PC-3 (cell line): Measurements from ENCODE around the gene NRG3. TPM values are rescaled to one million over a fixed set of nuclear protein-coding genes. Genes with fewer than 3 reads are reported as not detected.

Experiments used
- ATAC-seq: fragments of 200-7000 bp; cut with Tn5 transposase; 2 replicates; pipeline ENCODE4 v1.9.1; 2020; ENCODE audit warnings: mild to moderate bottlenecking, moderate library complexity
- BruUV-seq: library from RNA; stranded (reverse); fragments of 400-500 nt; replicated peaks from 2 replicates; lab custom pipeline; 2021; lab: Mats Ljungman, UMichigan
- CTCF ChIA-PET: fragments of 300-600 bp; sonication (Branson Sonifier 250); formaldehyde crosslinking; loops from one replicate; lab custom pipeline; 2022; ENCODE audit warnings: antibody characterized with exemption; lab: Charles Lee
- POLR2A ChIA-PET: fragments of 300-600 bp; sonication (Branson Sonifier 250); formaldehyde crosslinking; loops from one replicate; lab custom pipeline; 2022; ENCODE audit warnings: antibody characterized with exemption; ENCODE audit not compliant: unreplicated experiment; lab: Charles Lee
- DNase-seq: peaks from one replicate; pipeline ENCODE4 v3.0.0-alpha.2; 2015
- H2AFZ ChIP-seq: fragments of 300-600 bp; sonication (generic); 2 replicates; pipeline ENCODE4 v1.6.0; 2016; ENCODE audit warnings: antibody characterized with exemption, low read length
- H3F3A ChIP-seq: fragments of 300-600 bp; sonication (generic); one replicate; pipeline ENCODE4 v1.6.0; 2017; ENCODE audit warnings: antibody characterized with exemption, low read length, control low read depth, mild to moderate bottlenecking; ENCODE audit not compliant: unreplicated experiment
- H3K27ac ChIP-seq: fragments of 300-600 bp; sonication (generic); 2 replicates; pipeline ENCODE4 v1.5.1; 2016; ENCODE audit warnings: mild to moderate bottlenecking, low read length
- H3K27me3 ChIP-seq: fragments of 300-600 bp; sonication (generic); 2 replicates; pipeline ENCODE4 v1.6.1; 2016; ENCODE audit warnings: low read length, mixed read lengths
- H3K36me3 ChIP-seq: fragments of 300-600 bp; sonication (generic); 2 replicates; pipeline ENCODE4 v1.6.1; 2016; ENCODE audit warnings: low read depth, mixed run types, low read length, mixed read lengths
- H3K4me1 ChIP-seq: fragments of 300-600 bp; sonication (generic); 2 replicates; pipeline ENCODE4 v1.5.1; 2016; ENCODE audit warnings: low read length; ENCODE audit not compliant: insufficient read depth
- H3K4me2 ChIP-seq: fragments of 300-600 bp; sonication (generic); 2 replicates; pipeline ENCODE4 v1.6.0; 2016; ENCODE audit warnings: low read length
- H3K4me3 ChIP-seq: fragments of 300-600 bp; sonication (generic); 2 replicates; pipeline ENCODE4 v1.5.1; 2016; ENCODE audit warnings: mild to moderate bottlenecking, low read length, mixed read lengths
- H3K79me2 ChIP-seq: fragments of 300-600 bp; sonication (generic); 2 replicates; pipeline ENCODE4 v1.6.1; 2017; ENCODE audit warnings: low read length, mixed read lengths
- H3K9ac ChIP-seq: fragments of 300-600 bp; sonication (generic); 2 replicates; pipeline ENCODE4 v1.6.0; 2016; ENCODE audit warnings: mild to moderate bottlenecking, low read length
- H3K9me2 ChIP-seq: fragments of 300-600 bp; sonication (generic); replicated peaks from 2 replicates; pipeline ENCODE4 v1.6.1; 2016; ENCODE audit warnings: mixed run types, low read length, mixed read lengths
- H3K9me3 ChIP-seq: fragments of 300-600 bp; sonication (generic); 2 replicates; pipeline ENCODE4 v1.6.1; 2016; ENCODE audit warnings: low read length, mixed read lengths
- H4K20me1 ChIP-seq: fragments of 300-600 bp; sonication (generic); 2 replicates; pipeline ENCODE4 v1.6.1; 2016; ENCODE audit warnings: low read length, mixed read lengths
- EZH2 ChIP-seq: fragments of 300-600 bp; sonication (generic); IDR thresholded peaks from one replicate; pipeline ENCODE4 v1.6.1; 2017; ENCODE audit warnings: antibody characterized with exemption, mild to moderate bottlenecking, low read length; ENCODE audit not compliant: unreplicated experiment
- EZH2phosphoT487 ChIP-seq: fragments of 300-600 bp; sonication (generic); IDR thresholded peaks from 2 replicates; pipeline ENCODE4 v1.6.1; 2018; ENCODE audit warnings: mild to moderate bottlenecking, antibody characterized with exemption, low read length, borderline replicate concordance
- intact Hi-C: fragments of 100-400 bp; cut with micrococcal nuclease; formaldehyde crosslinking; loops from 2 replicates; pipeline ENCODE4 v1.9.0; 2023
- total RNA-seq: library from RNA; depleted of rRNA; stranded (reverse); fragments of >200 nt; gene quantifications from 2 replicates; pipeline ENCODE4 v1.2.3, GENCODE V29; 2014
- TF ChIP-seq, protein P1 (sequence below): fragments of 300-600 bp; sonication (generic); conservative IDR thresholded peaks from 2 replicates; pipeline ENCODE4 v1.5.1; 2017; ENCODE audit warnings: antibody characterized with exemption, low read depth, mild to moderate bottlenecking, low read length

Gene NRG3
- total RNA-seq, 1 experiment from 2014 or later: not detected

DNA sequence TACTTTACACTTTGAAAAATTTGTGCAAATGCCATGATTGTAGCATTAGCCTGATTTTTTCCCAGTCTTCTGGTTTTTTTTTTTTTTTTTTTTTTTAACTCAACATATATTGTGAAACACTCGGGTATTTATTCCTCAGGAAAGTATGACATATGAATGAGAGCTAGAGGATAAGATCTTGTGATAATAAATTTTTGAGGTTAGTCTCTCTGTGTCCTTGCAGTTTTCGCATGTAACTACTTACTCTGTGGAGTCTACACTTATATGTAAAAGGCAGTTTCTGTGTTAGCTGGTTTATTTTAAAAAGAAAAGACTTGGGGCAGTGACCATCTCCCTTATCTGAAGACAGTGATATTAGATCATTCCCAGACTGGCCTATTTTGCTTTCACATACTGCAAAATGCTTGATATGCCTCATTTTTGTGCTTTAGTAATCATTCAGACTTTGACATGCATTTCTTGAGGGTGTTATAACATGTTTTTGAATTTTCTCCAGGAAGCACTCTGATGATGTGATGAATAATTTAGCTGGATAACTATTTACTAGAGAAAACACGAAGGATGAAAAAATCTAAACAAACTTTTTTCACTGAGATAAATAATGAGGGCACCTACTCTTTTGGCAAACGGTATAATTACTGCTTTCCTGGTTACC, 371.0 kb downstream of the NRG3 start:
- POLR2A ChIA-PET: no interaction called here
- no peak for DNase-seq

DNA sequence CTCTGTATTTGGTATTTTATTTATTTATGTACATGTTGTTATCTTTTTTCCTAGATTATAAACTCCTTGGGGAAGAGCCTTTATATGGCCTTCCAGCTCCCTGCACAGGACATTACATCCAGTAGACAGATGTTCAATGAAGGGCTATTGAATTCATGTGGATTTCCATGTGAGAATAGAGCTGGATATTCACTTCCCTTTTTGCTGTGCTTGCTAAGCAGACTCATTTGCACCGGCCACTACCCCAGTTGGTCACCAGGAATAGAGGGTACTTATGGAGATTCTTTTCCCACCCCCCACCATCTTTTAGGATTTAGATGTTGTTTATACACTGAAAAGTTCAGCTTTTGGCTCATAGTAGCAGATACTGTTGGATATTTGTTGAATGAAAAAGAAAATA, 374.1 kb downstream of the NRG3 start:
- no peak overlapping the region for H3K9ac ChIP-seq
- CTCF ChIA-PET: no interaction called here

More for the DNA sequence above, 371.0 kb downstream of the NRG3 start:
- BruUV-seq: no TSS peak
- H3K36me3 ChIP-seq: no peaks in the 10 kb centered on the region
- ATAC-seq: no peak
- H4K20me1 ChIP-seq: no peaks in the 10 kb centered on the region
- intact Hi-C loops: no loop called here
- no peak overlapping the region for H3K27ac ChIP-seq
- H3K9me2 ChIP-seq: no peaks in the 10 kb centered on the region
- H3K27me3 ChIP-seq: no peaks in the 10 kb centered on the region
- TF ChIP-seq, protein P1, sequence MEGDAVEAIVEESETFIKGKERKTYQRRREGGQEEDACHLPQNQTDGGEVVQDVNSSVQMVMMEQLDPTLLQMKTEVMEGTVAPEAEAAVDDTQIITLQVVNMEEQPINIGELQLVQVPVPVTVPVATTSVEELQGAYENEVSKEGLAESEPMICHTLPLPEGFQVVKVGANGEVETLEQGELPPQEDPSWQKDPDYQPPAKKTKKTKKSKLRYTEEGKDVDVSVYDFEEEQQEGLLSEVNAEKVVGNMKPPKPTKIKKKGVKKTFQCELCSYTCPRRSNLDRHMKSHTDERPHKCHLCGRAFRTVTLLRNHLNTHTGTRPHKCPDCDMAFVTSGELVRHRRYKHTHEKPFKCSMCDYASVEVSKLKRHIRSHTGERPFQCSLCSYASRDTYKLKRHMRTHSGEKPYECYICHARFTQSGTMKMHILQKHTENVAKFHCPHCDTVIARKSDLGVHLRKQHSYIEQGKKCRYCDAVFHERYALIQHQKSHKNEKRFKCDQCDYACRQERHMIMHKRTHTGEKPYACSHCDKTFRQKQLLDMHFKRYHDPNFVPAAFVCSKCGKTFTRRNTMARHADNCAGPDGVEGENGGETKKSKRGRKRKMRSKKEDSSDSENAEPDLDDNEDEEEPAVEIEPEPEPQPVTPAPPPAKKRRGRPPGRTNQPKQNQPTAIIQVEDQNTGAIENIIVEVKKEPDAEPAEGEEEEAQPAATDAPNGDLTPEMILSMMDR: no peak
- TF ChIP-seq EZH2phosphoT487 (no peak), EZH2 (no peak)
- no peaks in the 10 kb centered on the region for H3K79me2 ChIP-seq
- H3K9me3 ChIP-seq: 0 out of 2 replicates have a peak, but pooled peaks cover 3% of the 10 kb centered on the region
- H3K4me1 ChIP-seq: no peaks in the 10 kb centered on the region
- H3K9ac ChIP-seq: no peak overlapping the region
- no peak overlapping the region for H3K4me2 ChIP-seq
- no peak overlapping the region for H3K4me3 ChIP-seq
- no peaks in the 10 kb centered on the region for H3F3A ChIP-seq
- CTCF ChIA-PET: no interaction called here
- no peak overlapping the region for H2AFZ ChIP-seq

More for the DNA sequence above, 374.1 kb downstream of the NRG3 start:
- DNase-seq: no peak
- no peaks in the 10 kb centered on the region for H3K4me1 ChIP-seq
- H3K9me3 ChIP-seq: 0 out of 2 replicates have a peak, but pooled peaks cover 3% of the 10 kb centered on the region
- intact Hi-C loops: no loop called here
- no peaks in the 10 kb centered on the region for H3K79me2 ChIP-seq
- no peaks in the 10 kb centered on the region for H3K9me2 ChIP-seq
- H3K27me3 ChIP-seq: no peaks in the 10 kb centered on the region
- no peak for ATAC-seq
- H4K20me1 ChIP-seq: no peaks in the 10 kb centered on the region
- no peak for TF ChIP-seq EZH2phosphoT487
- TF ChIP-seq, protein P1: no peak
- TF ChIP-seq EZH2: no peak
- BruUV-seq: no TSS peak
- POLR2A ChIA-PET: no interaction called here
- H2AFZ ChIP-seq: no peak overlapping the region
- no peaks in the 10 kb centered on the region for H3F3A ChIP-seq
- H3K4me2 ChIP-seq: no peak overlapping the region
- no peak overlapping the region for H3K4me3 ChIP-seq
- no peak overlapping the region for H3K27ac ChIP-seq
- no peaks in the 10 kb centered on the region for H3K36me3 ChIP-seq
